Natural killer cell (primary cell): ENCODE data around the gene GADL1. TPM values are rescaled to one million over a fixed set of nuclear protein-coding genes. Genes with fewer than 3 reads are reported as not detected.

Experiments
- ATAC-seq, 3 donors: fragments of 150-1000 bp in 2 of 3; fragments of 200-7000 bp in 1 of 3; cut with Tn5 transposase; 1 replicate in 1 of 3; 2 replicates in 2 of 3; pipeline ENCODE4 v1.10.0; 2021; ENCODE audit warnings: mild to moderate bottlenecking in 2 of 3, moderate library complexity in 2 of 3
- DNase-seq, 2 donors: peaks; one replicate each; pipeline versions ENCODE4 v3.0.0 to v3.0.0-alpha.2; 2013 to 2021; ENCODE audit warnings: mixed read lengths in 1 of 2
- H3K27ac ChIP-seq: one replicate; pipeline ENCODE4 v1.5.1; 2013; ENCODE audit warnings: mild to moderate bottlenecking, low read length
- H3K27me3 ChIP-seq: one replicate; pipeline ENCODE4 v1.6.1; 2013; ENCODE audit warnings: low read length; ENCODE audit not compliant: control insufficient read depth, insufficient read depth
- H3K36me3 ChIP-seq: one replicate; pipeline ENCODE4 v1.6.1; 2013; ENCODE audit warnings: low read length; ENCODE audit not compliant: control insufficient read depth, insufficient read depth
- H3K4me1 ChIP-seq: one replicate; pipeline ENCODE4 v1.6.1; 2013; ENCODE audit warnings: low read length; ENCODE audit not compliant: control insufficient read depth, insufficient read depth
- H3K4me3 ChIP-seq: one replicate; pipeline ENCODE4 v1.5.1; 2013; ENCODE audit warnings: low read length
- H3K9me3 ChIP-seq: one replicate; pipeline ENCODE4 v1.6.1; 2013; ENCODE audit warnings: low read length; ENCODE audit not compliant: control insufficient read depth, insufficient read depth
- H3K27ac Mint-ChIP-seq, 2 donors: one replicate each; pipeline ENCODE4 v1.8.0; 2022; ENCODE audit warnings: mild to moderate bottlenecking in 2 of 2, mixed read lengths in 2 of 2, moderate library complexity in 1 of 2
- H3K27me3 Mint-ChIP-seq, 2 donors: one replicate each; pipeline ENCODE4 v1.8.0; 2022; ENCODE audit warnings: low read depth in 2 of 2, mixed read lengths in 2 of 2
- H3K36me3 Mint-ChIP-seq: one replicate; pipeline ENCODE4 v1.8.0; 2022; ENCODE audit warnings: mixed read lengths
- H3K4me1 Mint-ChIP-seq, 2 donors: one replicate each; pipeline ENCODE4 v1.8.0; 2022; ENCODE audit warnings: mixed read lengths in 2 of 2
- H3K4me3 Mint-ChIP-seq: one replicate; pipeline ENCODE4 v1.8.0; 2022; ENCODE audit warnings: mild to moderate bottlenecking, moderate library complexity, mixed read lengths
- H3K9me3 Mint-ChIP-seq, 2 donors: one replicate each; pipeline ENCODE4 v1.8.0; 2022; ENCODE audit warnings: mixed read lengths in 2 of 2
- CTCF ChIP-seq: fragments of 200-600 bp; IDR thresholded peaks from one replicate; pipeline ENCODE4 v1.8.0; 2022; ENCODE audit warnings: antibody characterized with exemption
- WGBS: methylation state at CpG from one replicate; pipeline ENCODE4 v1.1.7; 2013; ENCODE audit warnings: missing lambda C conversion rate; ENCODE audit not compliant: insufficient coverage; 5-methylcytosine and 5-hydroxymethylcytosine counted together
- intact Hi-C: fragments of 100-400 bp; cut with micrococcal nuclease; formaldehyde crosslinking; loops from one replicate; pipeline ENCODE4 v1.14.2; 2022
- total RNA-seq, 4 donors: library from RNA; stranded (reverse); fragments of 120-200 nt in 1 of 4; gene quantifications; one replicate each; pipeline versions ENCODE4 v1.2.3 to v1.2.4, GENCODE V29; 2013 to 2022

GADL1 gene
- total RNA-seq, 3 donors from 2014 or later (not counting 1 experiment from before 2014, with no cell fraction given) = not detected

- H3K36me3 ChIP-seq = no peaks in the 10 kb centered on the region
- H3K4me3 ChIP-seq = no peak overlapping the region
- 95% methylated on average over 4 of the region's 5 CpGs for WGBS
- H3K36me3 Mint-ChIP-seq = no peaks in the 10 kb centered on the region
- peaks cover 9 to 15% of the 10 kb centered on the region in 2 donors for H3K4me1 Mint-ChIP-seq
- peaks cover 2% of the 10 kb centered on the region for H3K4me1 ChIP-seq
- ATAC-seq (no peak), DNase-seq (no peak)
- no peak overlapping the region for H3K27ac ChIP-seq
- H3K9me3 Mint-ChIP-seq = no peaks in the 10 kb centered on the region
- peaks cover 11% of the 10 kb centered on the region for H3K27me3 ChIP-seq
- intact Hi-C loops = no loop called here
- TF ChIP-seq CTCF = no peak
- H3K9me3 ChIP-seq = no peaks in the 10 kb centered on the region
- H3K4me3 Mint-ChIP-seq = no peak overlapping the region
- peaks cover 25 to 34% of the 10 kb centered on the region in 2 donors for H3K27me3 Mint-ChIP-seq
- H3K27ac Mint-ChIP-seq = no peak overlapping the region
These were observed 868 bp upstream of the GADL1 start for GRCh38 chr3:30895329-30895728.

- Mint-ChIP-seq H3K4me3 (peak overlapping the region; percentile 75), H3K9me3 (no peaks in the 10 kb centered on the region), H3K27me3 (peaks cover 25 to 35% of the 10 kb centered on the region in 2 donors), H3K4me1 (peaks cover 9 to 15% of the 10 kb centered on the region in 2 donors), H3K27ac (no peak overlapping the region), H3K36me3 (no peaks in the 10 kb centered on the region)
- Histone ChIP-seq H3K36me3 (no peaks in the 10 kb centered on the region), H3K4me1 (peaks cover 2% of the 10 kb centered on the region), H3K27me3 (peaks cover 11% of the 10 kb centered on the region), H3K4me3 (no peak overlapping the region), H3K9me3 (no peaks in the 10 kb centered on the region), H3K27ac (no peak overlapping the region)
- 65% methylated on average over 7 of the region's 8 CpGs for WGBS
- ATAC-seq (no peak), DNase-seq (no peak)
- no peak for TF ChIP-seq CTCF
- intact Hi-C loops = no loop called here
These were observed 659 bp downstream of the GADL1 start for GRCh38 chr3:30893678-30894325.

GRCh38 chr3:30890907-30891306 is 3.6 kb downstream of the GADL1 start:
- DNase-seq (no peak), ATAC-seq (no peak)
- Histone ChIP-seq H3K36me3 (no peaks in the 10 kb centered on the region), H3K27ac (no peak overlapping the region), H3K27me3 (peaks cover 11% of the 10 kb centered on the region), H3K4me1 (peaks cover 2% of the 10 kb centered on the region), H3K9me3 (no peaks in the 10 kb centered on the region), H3K4me3 (no peak overlapping the region)
- no peak for TF ChIP-seq CTCF
- 0% methylated on average over 1 of the region's 1 CpG for WGBS
- Mint-ChIP-seq H3K36me3 (peaks cover 7% of the 10 kb centered on the region), H3K4me1 (peaks cover 9 to 15% of the 10 kb centered on the region in 2 donors), H3K4me3 (no peak overlapping the region), H3K27me3 (peaks cover 32 to 54% of the 10 kb centered on the region in 2 donors), H3K27ac (no peak overlapping the region), H3K9me3 (peaks cover 2 to 3% of the 10 kb centered on the region in 2 donors)
- intact Hi-C loops = no loop called here

GRCh38 chr3:30886888-30887287 is 7.6 kb downstream of the GADL1 start:
- Mint-ChIP-seq H3K27me3 (peaks cover 17 to 64% of the 10 kb centered on the region in 2 donors), H3K9me3 (peaks cover 2 to 5% of the 10 kb centered on the region in 2 donors), H3K36me3 (peaks cover 9% of the 10 kb centered on the region), H3K27ac (no peak overlapping the region), H3K4me1 (peaks cover 9% of the 10 kb centered on the region in 2 donors), H3K4me3 (no peak overlapping the region)
- Histone ChIP-seq H3K9me3 (no peaks in the 10 kb centered on the region), H3K4me3 (no peak overlapping the region), H3K27me3 (peaks cover 2% of the 10 kb centered on the region), H3K4me1 (no peaks in the 10 kb centered on the region), H3K36me3 (no peaks in the 10 kb centered on the region), H3K27ac (no peak overlapping the region)
- ATAC-seq (no peak), DNase-seq (no peak)
- intact Hi-C loops = no loop called here
- WGBS = 80% methylated on average over 2 of the region's 2 CpGs
- no peak for TF ChIP-seq CTCF
